HEK293 (cell line): ENCODE results near the gene RIPOR1.

Experiments
- CTCF ChIP-seq: fragments of 450-650 bp; formaldehyde crosslinking; IDR thresholded peaks from 2 replicates; pipeline ENCODE4 v1.5.1; 2016; ENCODE audit warnings: missing biosample characterization, missing genetic modification characterization
- ZBTB44 ChIP-seq: fragments of 450-650 bp; IDR thresholded peaks from 2 replicates; pipeline ENCODE4 v1.5.1; 2018; ENCODE audit warnings: missing biosample characterization, mild to moderate bottlenecking, missing genetic modification characterization
- ZIC2 ChIP-seq: fragments of 450-650 bp; formaldehyde crosslinking; IDR thresholded peaks from 2 replicates; pipeline ENCODE4 v1.5.1; 2016; ENCODE audit warnings: missing biosample characterization, missing genetic modification characterization
- ZNF274 ChIP-seq, 2 experiments: fragments of 200-500 bp in 1 of 2; fragments of 450-650 bp in 1 of 2; sonication (Bioruptor generic) in 1 of 2; formaldehyde crosslinking in 1 of 2; IDR thresholded peaks; 2 replicates each; pipeline versions ENCODE4 v1.5.1 to v1.6.1; 2014 to 2016; ENCODE audit warnings: borderline replicate concordance in 1 of 2, inconsistent platforms in 1 of 2, low read length in 1 of 2, missing biosample characterization in 1 of 2, missing genetic modification characterization in 1 of 2
- ZNF398 ChIP-seq: fragments of 450-650 bp; formaldehyde crosslinking; IDR thresholded peaks from 2 replicates; pipeline ENCODE4 v1.5.1; 2017; ENCODE audit warnings: missing biosample characterization, missing genetic modification characterization
- ZNF785 ChIP-seq: fragments of 450-650 bp; formaldehyde crosslinking; IDR thresholded peaks from 2 replicates; pipeline ENCODE4 v1.5.1; 2016; ENCODE audit warnings: missing biosample characterization, missing genetic modification characterization

- TF ChIP-seq ZIC2 (tag by site-specific recombination) = no peak
- no peak for TF ChIP-seq ZNF274 (IDR thresholded peaks at IDR 0.05; ENCODE audit: low read length)
- no peak for TF ChIP-seq ZNF274 (tag by site-specific recombination; IDR thresholded peaks at IDR 0.05; ENCODE audit: borderline replicate concordance)
- TF ChIP-seq ZBTB44 (tag by site-specific recombination) = no peak
- no peak for TF ChIP-seq ZNF398 (tag by site-specific recombination)
- no peak for TF ChIP-seq CTCF
- no peak for TF ChIP-seq ZNF785 (tag by site-specific recombination)
Observed at GRCh38 chr16:67499106-67499505, 29.5 kb upstream of the RIPOR1 start.
